Heart right ventricle (tissue), 16 donors: ENCODE data around the gene MAP2K5. TPM values are rescaled to one million over a fixed set of nuclear protein-coding genes. Genes with fewer than 3 reads are reported as not detected.

Source experiments
- ATAC-seq, 8 donors: fragments of 200-7000 bp; cut with Tn5 transposase; one replicate each; pipeline ENCODE4 v1.9.1; 2020; ENCODE audit warnings: mild to moderate bottlenecking in 8 of 8, moderate library complexity in 8 of 8, moderate number of reproducible peaks in 1 of 8
- DNase-seq, 2 donors: peaks; one replicate each; pipeline ENCODE4 v3.0.0-alpha.2; 2020
- H3K27ac ChIP-seq, 10 donors: fragments of 200-600 bp; sonication (generic) in 2 of 10; one replicate each; pipeline versions ENCODE4 v1.5.0 to v1.8.0; 2020 to 2022; ENCODE audit warnings: mild to moderate bottlenecking in 3 of 10
- H3K27me3 ChIP-seq, 7 donors: fragments of 200-600 bp; one replicate each; pipeline ENCODE4 v1.8.0; 2021 to 2022; ENCODE audit warnings: mild to moderate bottlenecking in 2 of 7
- H3K36me3 ChIP-seq, 9 donors: fragments of 200-600 bp; sonication (generic) in 1 of 9; one replicate each; pipeline versions ENCODE4 v1.5.0 to v1.8.0; 2020 to 2022; ENCODE audit warnings: mild to moderate bottlenecking in 2 of 9
- H3K4me1 ChIP-seq, 9 donors: fragments of 200-600 bp; sonication (generic) in 1 of 9; one replicate each; pipeline versions ENCODE4 v1.5.0 to v1.8.0; 2020 to 2022; ENCODE audit warnings: mild to moderate bottlenecking in 4 of 9
- H3K4me3 ChIP-seq, 10 donors: fragments of 200-600 bp; sonication (generic) in 2 of 10; one replicate each; pipeline versions ENCODE4 v1.5.0 to v1.8.0; 2020 to 2022; ENCODE audit warnings: mild to moderate bottlenecking in 7 of 10, moderate library complexity in 2 of 10
- H3K9me3 ChIP-seq, 11 donors: fragments of 200-600 bp in 10 of 11; sonication (generic) in 2 of 11; one replicate each; pipeline versions ENCODE4 v1.5.0 to v1.8.0; 2013 to 2022; ENCODE audit warnings: mild to moderate bottlenecking in 2 of 11, control low read depth in 1 of 11, moderate library complexity in 1 of 11
- WGBS, 2 donors: extraction: QIAGEN DNeasy Blood & Tissue Kit; methylation state at CpG; one replicate each; pipeline ENCODE4 v1.1.7; 2013; ENCODE audit warnings: inconsistent platforms in 1 of 2; 5-methylcytosine and 5-hydroxymethylcytosine counted together
- intact Hi-C, 10 donors: fragments of 100-400 bp; cut with DNase I; formaldehyde crosslinking; loops; one replicate each; pipeline versions ENCODE4 v1.11.1 to v1.14.2; 2022
- polyA plus RNA-seq, 2 donors: library from polyadenylated mRNA; stranded (reverse); fragments of 200-250 nt; gene quantifications; one replicate each; pipeline ENCODE4 v1.2.3, GENCODE V29; 2013
- total RNA-seq, 10 donors: library from RNA; stranded (reverse); fragmentation: NEBNext Ultra II Directional in 3 of 10; extraction: Animal tissue kit (Norgen Biotek cat#: 25700) in 3 of 10; gene quantifications; one replicate each; pipeline versions ENCODE4 v1.2.1 to v1.2.4, GENCODE V29; 2021 to 2023
- TF ChIP-seq, protein P1 (sequence below), 9 donors: fragments of 200-600 bp; sonication (generic) in 2 of 9; IDR thresholded peaks; one replicate each; pipeline versions ENCODE4 v1.5.0 to v1.8.0; 2021 to 2022; ENCODE audit warnings: antibody characterized with exemption in 9 of 9, mild to moderate bottlenecking in 5 of 9, moderate library complexity in 1 of 9
- donor health status: Arrhythmogenic right ventricular cardiomyopathy.
- donor health status: ischemic (EF 13 %, LVEDD 7.1; RV severe dilation, severe dysfunction).
- donor health status: healthy with polysubstance abuse.
- donor health status: DM: no; HTN: yes; CAD: no.
- donor health status: DM: no; HTN: no; CAD: no.
- donor health status: ischemic (EF 25% LVEDD 6.9; RV normal size, moderate dysfunction).
- donor health status: ischemic (EF 25% LVEDD 5.7; RV mildly dilated, moderate dysfunction).
- donor health status: healthy.
- donor health status: DM: yes; HTN: yes; CAD: no.
- donor health status: Ischemic cardiomyopathy.
- donor health status: ischemic (EF 35%, LVEDD 5.7; RV mildly dilated, moderate dysfunction).
- donor health status: nonischemic (EF 11% LVEDD 7.7; RV severe dilation, severe dysfunction).
- donor health status: DM: yes; HTN: yes; CAD: no.
- donor health status: PGD.
- donor health status: ischemic (EF 29% LVEDD 5.4; RV normal size, mild dysfunction).
- donor health status: nonischemic (EF 23%, LVEDD 6.1; RV moderate dilation, normal function).

Gene MAP2K5
- total and polyA plus RNA-seq, 12 donors, result 7.7 to 34.3 (median 21.0) TPM

DNA sequence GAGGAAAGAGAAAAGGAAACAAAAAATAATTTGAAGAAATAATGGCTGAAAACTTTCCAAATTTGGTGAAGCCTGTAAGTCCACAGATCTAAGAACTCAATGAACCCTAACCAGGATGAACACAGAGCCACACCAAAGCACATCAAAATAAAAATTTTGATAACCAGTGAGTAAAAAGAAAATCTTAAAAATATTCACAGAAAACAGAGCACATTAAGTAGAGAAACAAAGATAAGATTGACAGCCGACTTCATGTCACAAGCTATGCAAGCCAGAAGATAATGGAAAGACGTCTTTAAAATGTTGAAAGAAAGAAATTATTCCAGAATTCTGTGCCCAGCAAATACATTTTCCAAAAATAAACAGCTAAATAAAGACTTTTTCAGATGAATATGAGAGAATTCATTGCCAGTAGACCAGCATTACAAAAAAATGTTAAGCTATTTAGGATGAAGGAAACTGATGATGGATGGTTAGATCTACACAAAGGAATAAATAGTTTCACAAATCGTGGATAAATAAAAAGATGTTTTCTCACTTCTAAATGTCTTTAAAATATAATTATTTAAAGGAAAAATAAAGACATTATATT lies 142.6 kb downstream of the MAP2K5 start:
- Histone ChIP-seq H3K4me3 (no peak overlapping the region), H3K27ac (no peak overlapping the region), H3K9me3 (peaks cover 0 to 38% (median 19%) of the 10 kb centered on the region in 11 donors), H3K4me1 (no peaks in the 10 kb centered on the region), H3K36me3 (peaks cover 0 to 27% (median 0%) of the 10 kb centered on the region in 9 donors), H3K27me3 (no peaks in the 10 kb centered on the region)
- ATAC-seq, result no peak
- intact Hi-C loops, result no loop called here
- WGBS, 2 donors, result 79 to 81% methylated on average over 3 of the region's 3 CpGs
- TF ChIP-seq, protein P1, sequence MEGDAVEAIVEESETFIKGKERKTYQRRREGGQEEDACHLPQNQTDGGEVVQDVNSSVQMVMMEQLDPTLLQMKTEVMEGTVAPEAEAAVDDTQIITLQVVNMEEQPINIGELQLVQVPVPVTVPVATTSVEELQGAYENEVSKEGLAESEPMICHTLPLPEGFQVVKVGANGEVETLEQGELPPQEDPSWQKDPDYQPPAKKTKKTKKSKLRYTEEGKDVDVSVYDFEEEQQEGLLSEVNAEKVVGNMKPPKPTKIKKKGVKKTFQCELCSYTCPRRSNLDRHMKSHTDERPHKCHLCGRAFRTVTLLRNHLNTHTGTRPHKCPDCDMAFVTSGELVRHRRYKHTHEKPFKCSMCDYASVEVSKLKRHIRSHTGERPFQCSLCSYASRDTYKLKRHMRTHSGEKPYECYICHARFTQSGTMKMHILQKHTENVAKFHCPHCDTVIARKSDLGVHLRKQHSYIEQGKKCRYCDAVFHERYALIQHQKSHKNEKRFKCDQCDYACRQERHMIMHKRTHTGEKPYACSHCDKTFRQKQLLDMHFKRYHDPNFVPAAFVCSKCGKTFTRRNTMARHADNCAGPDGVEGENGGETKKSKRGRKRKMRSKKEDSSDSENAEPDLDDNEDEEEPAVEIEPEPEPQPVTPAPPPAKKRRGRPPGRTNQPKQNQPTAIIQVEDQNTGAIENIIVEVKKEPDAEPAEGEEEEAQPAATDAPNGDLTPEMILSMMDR (IDR thresholded peaks at IDR 0.05), result no peak
- no peak for DNase-seq

DNA sequence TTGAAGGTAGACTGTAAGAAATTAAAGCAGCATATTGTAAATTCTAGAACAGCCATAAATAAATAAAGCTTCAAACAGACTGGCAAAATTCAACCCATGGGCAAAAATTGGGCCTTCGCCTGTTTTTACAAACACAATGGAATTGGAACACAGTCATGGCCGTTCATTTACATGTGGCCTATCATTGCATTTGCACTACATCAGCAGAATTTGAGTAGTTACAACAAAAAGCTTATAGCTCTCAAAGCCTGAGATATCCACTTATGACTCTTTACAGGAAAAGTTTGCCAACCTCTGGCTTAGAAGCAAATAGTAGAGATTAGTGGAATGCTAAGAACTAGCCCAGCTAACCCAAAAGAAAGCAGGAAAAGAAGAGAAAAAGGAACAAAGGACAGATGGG lies 143.2 kb downstream of the MAP2K5 start:
- no peak overlapping the region for H3K4me3 ChIP-seq
- intact Hi-C loops, result no loop called here
- no peak overlapping the region for H3K27ac ChIP-seq
- peaks cover 0 to 24% (median 0%) of the 10 kb centered on the region in 9 donors for H3K36me3 ChIP-seq
- WGBS, 2 donors, result 96 to 98% methylated on average over 2 of the region's 2 CpGs
- TF ChIP-seq, protein P1 (IDR thresholded peaks at IDR 0.05), result no peak
- peaks cover 0 to 38% (median 19%) of the 10 kb centered on the region in 11 donors for H3K9me3 ChIP-seq
- DNase-seq, result no peak
- no peaks in the 10 kb centered on the region for H3K4me1 ChIP-seq
- H3K27me3 ChIP-seq, result no peaks in the 10 kb centered on the region
- no peak for ATAC-seq

DNA sequence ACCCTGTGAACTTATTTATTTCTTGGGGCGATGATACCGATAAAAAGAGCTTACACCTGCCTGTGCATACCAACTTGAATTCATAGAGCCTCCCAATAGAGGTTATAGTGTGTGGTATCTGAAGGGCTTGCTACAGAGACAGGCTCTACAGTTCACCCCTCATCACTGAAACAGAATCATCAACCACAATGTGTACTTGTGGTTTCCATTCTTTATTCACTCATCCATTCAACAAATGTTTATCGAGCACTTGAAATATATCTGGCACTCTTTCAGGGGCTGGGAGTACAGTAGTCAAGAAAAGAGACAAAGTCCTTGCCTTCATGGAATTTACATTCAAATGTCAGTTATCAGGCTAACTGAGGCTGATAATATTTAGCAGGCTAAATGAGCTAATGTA lies 148.4 kb downstream of the MAP2K5 start:
- TF ChIP-seq, protein P1 (IDR thresholded peaks at IDR 0.05), result no peak
- WGBS, 2 donors, result 85 to 88% methylated on average over 3 of the region's 3 CpGs
- no peaks in the 10 kb centered on the region for H3K27me3 ChIP-seq
- ATAC-seq, result no peak
- H3K4me3 ChIP-seq, result no peak overlapping the region
- DNase-seq, result no peak
- H3K27ac ChIP-seq, result no peak overlapping the region
- H3K36me3 ChIP-seq, result peaks cover 0 to 9% (median 0%) of the 10 kb centered on the region in 9 donors
- intact Hi-C loops, result no loop called here
- peaks cover 0 to 4% (median 0%) of the 10 kb centered on the region in 11 donors for H3K9me3 ChIP-seq
- no peaks in the 10 kb centered on the region for H3K4me1 ChIP-seq

DNA sequence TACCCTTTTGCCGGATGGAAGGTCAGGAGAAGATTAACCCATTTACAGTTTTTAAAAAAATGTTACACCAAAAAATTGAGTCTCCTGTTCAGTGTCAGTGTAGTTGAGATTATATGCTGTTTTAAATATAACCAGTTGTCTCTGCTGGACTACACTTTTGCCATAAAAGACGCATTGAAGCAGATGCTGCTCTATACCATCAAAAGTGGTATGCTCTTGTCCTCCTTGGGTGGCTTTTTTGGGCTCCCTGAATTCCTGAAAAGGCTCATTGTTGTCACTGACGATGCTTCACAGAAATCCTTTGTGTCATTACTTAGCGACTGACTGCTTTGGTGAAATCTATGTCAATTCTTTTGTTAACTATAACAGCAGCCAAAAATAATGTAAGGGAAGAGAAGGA lies 148.9 kb downstream of the MAP2K5 start:
- H3K27me3 ChIP-seq, result no peaks in the 10 kb centered on the region
- intact Hi-C loops, result no loop called here
- TF ChIP-seq, protein P1 (IDR thresholded peaks at IDR 0.05), result no peak
- no peak for ATAC-seq
- H3K36me3 ChIP-seq, result peaks cover 0 to 9% (median 0%) of the 10 kb centered on the region in 9 donors
- H3K27ac ChIP-seq, result no peak overlapping the region
- no peak for DNase-seq
- H3K9me3 ChIP-seq, result no peaks in the 10 kb centered on the region
- H3K4me1 ChIP-seq, result no peaks in the 10 kb centered on the region
- WGBS, 2 donors, result 84 to 87% methylated on average over 4 of the region's 4 CpGs
- no peak overlapping the region for H3K4me3 ChIP-seq
